Transverse colon (tissue), 4 donors: Measurements from ENCODE around the gene SEPTIN5. TPM values are rescaled to one million over a fixed set of nuclear protein-coding genes. Genes with fewer than 3 reads are reported as not detected.

Experiments used
- DNase-seq: peaks from one replicate; pipeline ENCODE4 v3.0.0-alpha.2; 2019
- H3K27ac ChIP-seq, 4 donors: fragments of 200-600 bp; sonication (generic); 2 replicates each; pipeline ENCODE4 v1.5.1; 2016 to 2018; ENCODE audit warnings: inconsistent platforms in 4 of 4
- H3K27me3 ChIP-seq: fragments of 200-600 bp; sonication (generic); 2 replicates; pipeline ENCODE4 v1.5.1; 2017; ENCODE audit warnings: inconsistent platforms
- H3K36me3 ChIP-seq, 4 donors: fragments of 200-600 bp; sonication (generic); 2 replicates each; pipeline ENCODE4 v1.5.1; 2017 to 2019; ENCODE audit warnings: inconsistent platforms in 4 of 4
- H3K4me1 ChIP-seq, 4 donors: fragments of 200-600 bp; sonication (generic); 2 replicates each; pipeline ENCODE4 v1.5.1; 2017 to 2020; ENCODE audit warnings: inconsistent platforms in 4 of 4
- H3K4me3 ChIP-seq, 4 donors: fragments of 200-600 bp; sonication (generic); 1 replicate in 1 of 4; 2 replicates in 3 of 4; pipeline versions ENCODE4 v1.5.1 to v1.6.1; 2017 to 2019; ENCODE audit warnings: inconsistent platforms in 4 of 4
- H3K9me3 ChIP-seq, 2 donors: fragments of 200-600 bp; sonication (generic); 2 replicates each; pipeline ENCODE4 v1.5.1; 2017 to 2019; ENCODE audit warnings: inconsistent platforms in 2 of 2
- EP300 ChIP-seq: sonication (generic); formaldehyde crosslinking; IDR thresholded peaks from one replicate; pipeline ENCODE4 v1.6.1; 2017; ENCODE audit warnings: antibody characterized with exemption, low read depth
- POLR2A ChIP-seq: fragments of 450-650 bp; IDR thresholded peaks from one replicate; pipeline ENCODE4 v1.6.1; 2016; ENCODE audit warnings: antibody characterized with exemption, mild to moderate bottlenecking, moderate library complexity
- POLR2AphosphoS5 ChIP-seq, 3 donors: sonication (generic); formaldehyde crosslinking; IDR thresholded peaks; one replicate each; pipeline ENCODE4 v1.6.1; 2016; ENCODE audit warnings: antibody characterized with exemption in 3 of 3
- WGBS, 2 donors: methylation state at CpG; one replicate each; pipeline ENCODE4 v1.1.5; 2018; ENCODE audit warnings: low coverage in 1 of 2; 5-methylcytosine and 5-hydroxymethylcytosine counted together
- in situ Hi-C, 4 donors: fragments of 200-750 bp; cut with MboI; loops; one replicate each; pipeline versions ENCODE4 v1.15.0 to v1.15.1; 2017; ENCODE audit warnings: low sequenced_read_pairs in 3 of 4, low pct_ligation_motif_present in 1 of 4, low pct_unique_long_range_greater_than_20kb in 1 of 4
- intact Hi-C: fragments of 100-400 bp; cut with DNase I; formaldehyde crosslinking; loops from one replicate; pipeline ENCODE4 v1.15.1; 2023; ENCODE audit warnings: low total_unique reads
- total RNA-seq, 4 donors: library from RNA; depleted of rRNA; stranded (reverse); fragments of >200 nt; gene quantifications; one replicate each; pipeline ENCODE4 v1.1.0, GENCODE V29; 2016
- TF ChIP-seq, protein P1 (sequence below), 5 experiments: fragments of 200-600 bp in 3 of 5; fragments of 450-650 bp in 2 of 5; sonication (generic) in 3 of 5; IDR thresholded peaks; 1 replicate in 2 of 5; 2 replicates in 3 of 5; pipeline ENCODE4 v1.5.1; 2016 to 2017; ENCODE audit warnings: antibody characterized with exemption in 5 of 5, inconsistent platforms in 3 of 5, mild to moderate bottlenecking in 2 of 5, moderate library complexity in 1 of 5

Gene SEPTIN5
- total RNA-seq, 4 donors from 2014 or later: 2.5 to 709 (median 5.4) TPM

DNA sequence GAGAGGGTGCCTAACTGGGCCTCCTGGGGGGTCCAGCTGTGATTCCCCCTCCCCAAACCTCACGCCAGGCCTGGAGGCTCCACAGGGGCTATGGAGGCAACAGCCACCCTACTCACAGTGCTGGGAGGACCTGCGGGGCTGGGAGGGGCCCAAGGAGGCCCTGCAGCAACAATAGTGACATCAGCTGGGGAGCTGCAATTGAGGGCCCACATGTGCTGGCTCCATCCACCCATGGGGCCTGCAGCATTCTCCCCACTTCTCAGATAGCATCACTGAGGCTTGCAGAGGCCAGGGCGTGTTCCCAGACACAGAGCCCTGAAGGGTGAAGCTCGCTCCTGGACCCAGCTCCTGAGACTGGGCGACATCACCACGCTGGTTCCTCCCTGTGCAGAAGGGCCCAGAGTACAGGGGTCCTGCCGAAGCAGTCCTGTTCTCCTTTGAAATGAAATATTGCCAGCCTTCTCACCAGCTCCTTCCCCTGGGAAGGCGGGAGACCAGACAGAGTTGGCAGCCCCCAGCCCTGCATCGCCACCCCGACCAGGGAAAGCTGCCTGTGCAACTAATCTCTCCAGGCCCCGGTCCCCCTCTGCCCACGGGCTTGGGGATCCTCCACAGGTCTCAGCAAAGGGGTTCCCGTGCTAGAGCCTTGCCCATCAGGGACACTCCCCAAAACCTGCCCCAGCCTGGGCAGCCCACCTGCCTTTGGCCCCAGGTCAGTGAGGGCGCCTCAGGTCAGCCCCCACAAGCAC, 37.4 kb downstream of the SEPTIN5 start:
- TF ChIP-seq, protein P1, sequence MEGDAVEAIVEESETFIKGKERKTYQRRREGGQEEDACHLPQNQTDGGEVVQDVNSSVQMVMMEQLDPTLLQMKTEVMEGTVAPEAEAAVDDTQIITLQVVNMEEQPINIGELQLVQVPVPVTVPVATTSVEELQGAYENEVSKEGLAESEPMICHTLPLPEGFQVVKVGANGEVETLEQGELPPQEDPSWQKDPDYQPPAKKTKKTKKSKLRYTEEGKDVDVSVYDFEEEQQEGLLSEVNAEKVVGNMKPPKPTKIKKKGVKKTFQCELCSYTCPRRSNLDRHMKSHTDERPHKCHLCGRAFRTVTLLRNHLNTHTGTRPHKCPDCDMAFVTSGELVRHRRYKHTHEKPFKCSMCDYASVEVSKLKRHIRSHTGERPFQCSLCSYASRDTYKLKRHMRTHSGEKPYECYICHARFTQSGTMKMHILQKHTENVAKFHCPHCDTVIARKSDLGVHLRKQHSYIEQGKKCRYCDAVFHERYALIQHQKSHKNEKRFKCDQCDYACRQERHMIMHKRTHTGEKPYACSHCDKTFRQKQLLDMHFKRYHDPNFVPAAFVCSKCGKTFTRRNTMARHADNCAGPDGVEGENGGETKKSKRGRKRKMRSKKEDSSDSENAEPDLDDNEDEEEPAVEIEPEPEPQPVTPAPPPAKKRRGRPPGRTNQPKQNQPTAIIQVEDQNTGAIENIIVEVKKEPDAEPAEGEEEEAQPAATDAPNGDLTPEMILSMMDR (IDR thresholded peaks at IDR 0.05): no peak
- in situ Hi-C loops: no loop called here

DNA sequence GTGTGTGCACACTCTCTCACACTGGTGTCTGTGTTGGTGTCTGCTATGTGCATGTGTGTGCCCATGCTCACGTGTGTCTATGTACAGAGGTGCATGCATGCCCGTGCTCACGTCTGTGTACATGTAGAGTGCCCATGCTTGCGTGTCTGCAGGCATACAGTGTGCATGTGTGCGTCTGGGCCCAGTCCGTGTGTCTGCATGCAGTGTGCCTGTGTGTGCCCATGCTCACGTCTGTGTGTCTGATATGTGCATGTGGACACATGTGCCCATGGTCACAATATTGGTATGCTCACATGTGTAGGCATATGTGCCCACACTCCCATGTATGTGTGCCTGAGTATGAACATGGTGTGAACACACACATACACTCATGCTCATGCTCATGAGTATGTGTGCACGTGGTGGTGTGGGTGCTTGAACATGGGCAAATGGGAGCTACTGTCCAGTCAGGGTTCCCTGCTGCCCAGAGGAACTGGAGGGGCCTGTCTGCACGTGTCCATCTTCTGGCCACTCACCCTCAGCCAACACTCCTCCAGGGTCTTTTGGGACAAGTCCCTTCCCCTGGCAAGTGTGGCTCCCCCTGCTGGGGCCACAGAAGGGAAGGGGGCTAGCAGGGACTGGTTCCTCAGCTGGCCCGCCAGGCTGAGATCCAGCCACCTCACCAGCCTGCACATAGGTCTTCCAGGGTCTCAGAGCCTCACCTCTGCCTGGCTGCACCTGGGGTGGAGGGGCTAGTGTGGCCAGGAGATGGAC, 39.0 kb downstream of the SEPTIN5 start:
- intact Hi-C loops: no loop called here
- Histone ChIP-seq H3K27ac (no peak overlapping the region), H3K36me3 (no peaks in the 10 kb centered on the region), H3K27me3 (peaks cover 77% of the 10 kb centered on the region), H3K4me1 (peaks cover 9 to 22% (median 12%) of the 10 kb centered on the region in 4 donors), H3K4me3 (no peak overlapping the region), H3K9me3 (no peaks in the 10 kb centered on the region)
- TF ChIP-seq EP300: no peak
- TF ChIP-seq, protein P1 (IDR thresholded peaks at IDR 0.05): no peak
- TF ChIP-seq POLR2A: no peak
- TF ChIP-seq POLR2AphosphoS5 (IDR thresholded peaks at IDR 0.05): no peak
- WGBS, 2 donors: 80% methylated on average over 9 of the region's 10 CpGs; no CpG with 5 or more reads in 1 of the 2 donors
- in situ Hi-C loops: no loop called here
- no peak for DNase-seq

More for the DNA sequence above, 37.4 kb downstream of the SEPTIN5 start:
- H3K27me3 ChIP-seq: peaks cover 61% of the 10 kb centered on the region
- H3K36me3 ChIP-seq: no peaks in the 10 kb centered on the region
- no peak for DNase-seq
- no peaks in the 10 kb centered on the region for H3K9me3 ChIP-seq
- WGBS, 2 donors: 82% methylated on average over 13 of the region's 14 CpGs; no CpG with 5 or more reads in 1 of the 2 donors
- peaks cover 4 to 14% (median 5%) of the 10 kb centered on the region in 4 donors for H3K4me1 ChIP-seq
- H3K4me3 ChIP-seq: no peak overlapping the region
- no peak overlapping the region for H3K27ac ChIP-seq
- intact Hi-C loops: no loop called here

DNA sequence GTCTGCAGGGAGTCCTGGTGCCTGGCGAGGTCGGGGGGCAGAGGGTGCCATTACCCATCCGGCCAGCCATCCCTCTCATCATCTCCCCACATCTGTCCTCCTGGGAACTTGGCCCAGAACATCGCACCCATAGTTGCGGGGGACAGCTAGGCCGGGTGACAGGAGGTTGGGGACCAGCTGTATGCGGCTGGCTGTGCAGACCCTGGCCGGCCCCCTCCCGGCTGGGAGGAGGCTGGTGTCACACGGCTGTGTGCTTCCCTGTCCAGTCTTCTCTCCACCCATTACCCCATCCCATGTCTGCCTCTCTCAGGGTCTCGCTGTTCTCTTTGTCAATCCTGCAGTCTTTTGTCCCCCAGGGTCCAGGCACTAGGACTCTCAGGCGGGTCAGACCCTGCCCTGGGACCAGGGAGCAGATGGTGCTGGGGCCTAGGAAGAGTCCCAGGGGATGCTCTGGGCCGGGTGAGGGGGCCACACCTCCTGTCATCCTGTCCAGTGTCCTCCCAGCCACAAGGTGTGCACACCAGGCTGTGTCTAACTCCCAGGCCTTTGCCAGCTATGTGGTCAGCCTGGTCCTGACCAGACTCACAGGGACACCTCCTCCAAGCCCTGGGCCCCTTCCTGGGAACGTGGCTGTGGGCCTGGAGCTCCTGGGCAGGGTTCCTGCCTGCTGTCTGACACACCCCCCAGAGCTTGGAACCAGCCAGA, 39.8 kb downstream of the SEPTIN5 start:
- H3K9me3 ChIP-seq: no peaks in the 10 kb centered on the region
- peaks cover 86% of the 10 kb centered on the region for H3K27me3 ChIP-seq
- no peak for DNase-seq
- H3K4me3 ChIP-seq: no peak overlapping the region
- TF ChIP-seq EP300 (no peak), POLR2AphosphoS5 (IDR thresholded peaks at IDR 0.05) (no peak), POLR2A (no peak)
- TF ChIP-seq, protein P1 (IDR thresholded peaks at IDR 0.05): no peak
- intact Hi-C loops (no loop called here), in situ Hi-C loops (no loop called here)
- no peaks in the 10 kb centered on the region for H3K36me3 ChIP-seq
- H3K27ac ChIP-seq: no peak overlapping the region
- 63% methylated on average over 14 of the region's 14 CpGs; no CpG with 5 or more reads in 1 of the 2 donors for WGBS, 2 donors
- peaks cover 9 to 23% (median 12%) of the 10 kb centered on the region in 4 donors for H3K4me1 ChIP-seq

DNA sequence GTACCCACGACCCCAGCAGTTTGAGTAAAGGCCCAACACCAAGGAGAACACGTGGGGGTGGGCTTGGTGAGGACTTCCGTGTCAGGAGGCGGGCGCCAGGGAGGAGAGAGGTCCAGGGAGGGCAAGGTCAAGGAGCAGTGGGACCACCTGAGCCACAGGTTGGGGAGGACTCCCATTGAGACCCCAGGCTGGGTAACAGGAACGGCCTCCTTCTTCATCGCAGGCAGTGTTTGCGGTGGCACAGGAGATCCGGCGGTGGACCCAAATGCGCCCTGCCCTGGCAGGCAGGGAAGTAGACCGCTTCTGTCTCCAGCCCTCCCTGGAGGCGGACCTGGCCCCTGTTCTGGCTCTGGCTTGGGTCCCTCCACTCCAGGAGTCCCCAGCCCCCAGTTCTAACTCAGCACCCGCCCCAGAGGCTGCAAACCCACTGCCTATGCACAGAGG, 40.4 kb downstream of the SEPTIN5 start:
- intact Hi-C loops (no loop called here), in situ Hi-C loops (no loop called here)
- no peak overlapping the region for H3K4me3 ChIP-seq
- H3K36me3 ChIP-seq: no peaks in the 10 kb centered on the region
- no peak for DNase-seq
- TF ChIP-seq POLR2AphosphoS5 (IDR thresholded peaks at IDR 0.05) (no peak), EP300 (no peak)
- TF ChIP-seq, protein P1 (IDR thresholded peaks at IDR 0.05): no peak
- peaks cover 9 to 29% (median 14%) of the 10 kb centered on the region in 4 donors for H3K4me1 ChIP-seq
- H3K9me3 ChIP-seq: no peaks in the 10 kb centered on the region
- WGBS, 2 donors: 35% methylated on average over 14 of the region's 14 CpGs; no CpG with 5 or more reads in 1 of the 2 donors
- peaks cover 92% of the 10 kb centered on the region for H3K27me3 ChIP-seq
- H3K27ac ChIP-seq: no peak overlapping the region
